Tibial nerve (tissue), 4 donors: ENCODE data around the gene NAE1.

Experiments used
- CTCF ChIP-seq, 5 experiments: fragments of 200-600 bp in 3 of 5; fragments of 450-650 bp in 2 of 5; sonication (generic) in 3 of 5; IDR thresholded peaks; one replicate each; pipeline ENCODE4 v1.5.1; 2016 to 2019; ENCODE audit warnings: antibody characterized with exemption in 5 of 5, mild to moderate bottlenecking in 3 of 5, moderate library complexity in 2 of 5
- EP300 ChIP-seq, 2 donors: sonication (generic); formaldehyde crosslinking; IDR thresholded peaks; one replicate each; pipeline ENCODE4 v1.6.1; 2017; ENCODE audit warnings: antibody characterized with exemption in 2 of 2, mild to moderate bottlenecking in 1 of 2
- POLR2A ChIP-seq, 2 donors: fragments of 450-650 bp; IDR thresholded peaks; one replicate each; pipeline ENCODE4 v1.6.1; 2017; ENCODE audit warnings: antibody characterized with exemption in 2 of 2, mild to moderate bottlenecking in 2 of 2, moderate library complexity in 2 of 2

- TF ChIP-seq CTCF (IDR thresholded peaks at IDR 0.05), result no peak
- TF ChIP-seq POLR2A (IDR thresholded peaks at IDR 0.05), result no peak
- no peak for TF ChIP-seq EP300 (IDR thresholded peaks at IDR 0.05)
Observed at GRCh38 chr16:66802159-66802558, 28.6 kb downstream of the NAE1 start.
